GM21447 (cell line): ENCODE results near the gene DSCAM.

Experiments
- ATAC-seq: cut with Tn5 transposase; IDR thresholded peaks from one replicate; pipeline ENCODE4 v1.9.1; 2021; ENCODE audit not compliant: unreplicated experiment

Gene DSCAM

GRCh38 chr21:40021558-40022351 is 825.2 kb downstream of the DSCAM start:
- ATAC-seq = no peak

- no peak for ATAC-seq
Observed at GRCh38 chr21:40020651-40021050, 826.3 kb downstream of the DSCAM start.

GRCh38 chr21:40018871-40019475 is 828.0 kb downstream of the DSCAM start:
- ATAC-seq = no peak

- ATAC-seq = no peak
Observed at GRCh38 chr21:40016667-40017066, 830.3 kb downstream of the DSCAM start.

- no peak for ATAC-seq
Observed at GRCh38 chr21:40016234-40016633, 830.7 kb downstream of the DSCAM start.

DNA sequence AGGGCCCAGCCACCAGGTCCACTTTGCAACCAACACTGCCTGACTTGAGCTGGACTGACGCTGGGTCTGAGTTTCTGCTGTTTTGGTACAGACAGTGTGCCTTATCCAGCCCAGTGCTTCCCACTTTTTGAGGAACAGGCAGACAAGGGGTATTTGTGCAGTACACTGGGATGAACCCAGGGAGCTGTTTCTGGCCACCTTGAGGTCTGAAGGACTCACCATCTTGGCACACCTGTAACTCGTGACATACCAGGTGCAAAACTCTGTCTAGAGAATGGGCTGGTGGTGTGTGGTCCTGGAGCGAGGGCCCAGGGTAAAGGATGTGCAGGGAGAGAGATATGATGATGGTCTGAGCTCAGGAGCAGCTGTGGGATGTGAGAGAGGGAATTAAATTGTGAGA is 831.1 kb downstream of the DSCAM start:
- no peak for ATAC-seq

- no peak for ATAC-seq
Observed at GRCh38 chr21:40014394-40014793, 832.6 kb downstream of the DSCAM start.

DNA sequence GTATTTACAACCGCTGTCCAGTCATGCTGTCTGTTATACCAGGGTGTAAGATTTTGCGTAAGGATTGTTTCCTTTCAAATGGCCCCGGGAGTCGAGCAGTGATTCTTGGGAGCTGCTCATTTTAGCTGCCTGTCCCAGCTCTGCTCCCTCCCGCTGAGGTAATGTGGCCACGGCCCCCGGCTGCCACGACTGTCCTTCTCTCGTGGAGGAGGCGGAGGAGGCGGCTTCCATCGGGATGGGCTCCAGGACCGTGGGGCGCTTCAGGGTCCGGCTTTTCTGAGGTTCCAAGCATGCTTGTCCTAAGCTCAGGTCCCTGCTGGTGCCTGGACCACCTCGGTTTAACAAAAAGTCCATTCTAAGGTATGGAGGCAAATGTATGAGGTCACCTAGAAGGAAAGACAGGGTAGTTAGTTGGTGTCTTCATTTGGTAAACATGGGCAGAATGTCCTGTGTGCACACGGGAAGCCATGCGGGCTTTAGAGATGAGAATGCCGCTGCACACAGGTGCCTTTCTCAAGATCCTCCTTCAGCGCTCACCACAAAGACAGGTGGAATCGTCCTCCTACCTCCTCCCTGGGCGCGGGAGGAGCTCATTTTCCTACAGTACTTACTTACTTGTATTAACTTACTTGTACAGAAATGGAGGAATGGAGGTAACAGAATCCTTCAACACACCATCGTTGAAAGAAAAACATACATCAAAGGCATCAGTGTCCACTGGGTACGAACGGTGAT is 833.8 kb downstream of the DSCAM start:
- ATAC-seq = no peak

GRCh38 chr21:40011371-40011770 is 835.6 kb downstream of the DSCAM start:
- no peak for ATAC-seq

GRCh38 chr21:40002978-40003377 is 844.0 kb downstream of the DSCAM start:
- ATAC-seq = no peak

- ATAC-seq = no peak
Observed at GRCh38 chr21:39984286-39984991, 862.5 kb downstream of the DSCAM start.

DNA sequence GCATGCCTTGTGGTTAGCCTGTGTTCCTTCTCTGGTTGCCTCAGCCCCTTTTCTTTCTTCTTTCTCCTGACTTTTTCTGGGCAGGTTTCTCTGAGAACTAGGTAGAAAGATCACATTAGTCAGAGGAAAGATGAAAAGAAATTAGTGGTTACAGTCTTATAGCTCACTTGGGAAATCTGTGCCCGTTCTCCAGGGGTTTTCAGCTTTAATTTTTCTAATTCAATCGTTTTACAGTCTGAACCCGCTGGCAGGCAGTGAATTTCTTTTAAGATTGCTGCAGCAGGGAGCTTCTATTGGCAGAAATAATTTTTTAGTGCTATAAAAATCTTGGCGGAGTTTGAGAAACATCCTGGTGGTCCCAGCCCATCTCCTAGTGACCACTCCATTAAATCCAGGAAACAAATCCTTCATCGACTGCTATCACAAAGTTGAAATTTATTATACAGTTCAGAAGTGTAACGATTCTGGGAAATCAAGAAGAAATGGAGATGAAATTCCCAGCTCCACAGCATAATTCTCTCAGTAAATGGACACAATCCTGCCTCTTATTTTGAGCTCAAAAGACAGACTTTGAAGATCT is 866.6 kb downstream of the DSCAM start:
- no peak for ATAC-seq

DNA sequence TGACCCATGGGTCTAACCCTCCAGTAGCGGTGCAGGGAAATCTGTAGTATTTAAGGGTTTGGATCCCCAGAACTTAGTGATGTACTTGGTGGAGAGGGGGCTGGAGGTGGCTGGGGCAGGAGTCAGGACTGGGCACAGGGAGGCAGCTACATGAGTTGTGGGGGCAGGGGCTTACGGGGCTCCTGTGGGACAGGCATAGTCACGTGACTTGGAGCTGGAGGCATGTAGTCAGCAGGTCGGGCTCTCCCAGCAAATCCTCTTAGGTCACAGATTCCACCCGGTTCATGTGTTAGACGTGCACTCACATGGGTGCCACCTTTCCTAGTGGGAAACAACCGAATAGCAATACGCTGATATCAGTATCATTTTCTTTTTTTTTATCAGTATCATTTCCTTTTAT is 867.6 kb downstream of the DSCAM start:
- ATAC-seq = no peak

- ATAC-seq = no peak
Observed at GRCh38 chr21:39976800-39977199, 870.2 kb downstream of the DSCAM start.

DNA sequence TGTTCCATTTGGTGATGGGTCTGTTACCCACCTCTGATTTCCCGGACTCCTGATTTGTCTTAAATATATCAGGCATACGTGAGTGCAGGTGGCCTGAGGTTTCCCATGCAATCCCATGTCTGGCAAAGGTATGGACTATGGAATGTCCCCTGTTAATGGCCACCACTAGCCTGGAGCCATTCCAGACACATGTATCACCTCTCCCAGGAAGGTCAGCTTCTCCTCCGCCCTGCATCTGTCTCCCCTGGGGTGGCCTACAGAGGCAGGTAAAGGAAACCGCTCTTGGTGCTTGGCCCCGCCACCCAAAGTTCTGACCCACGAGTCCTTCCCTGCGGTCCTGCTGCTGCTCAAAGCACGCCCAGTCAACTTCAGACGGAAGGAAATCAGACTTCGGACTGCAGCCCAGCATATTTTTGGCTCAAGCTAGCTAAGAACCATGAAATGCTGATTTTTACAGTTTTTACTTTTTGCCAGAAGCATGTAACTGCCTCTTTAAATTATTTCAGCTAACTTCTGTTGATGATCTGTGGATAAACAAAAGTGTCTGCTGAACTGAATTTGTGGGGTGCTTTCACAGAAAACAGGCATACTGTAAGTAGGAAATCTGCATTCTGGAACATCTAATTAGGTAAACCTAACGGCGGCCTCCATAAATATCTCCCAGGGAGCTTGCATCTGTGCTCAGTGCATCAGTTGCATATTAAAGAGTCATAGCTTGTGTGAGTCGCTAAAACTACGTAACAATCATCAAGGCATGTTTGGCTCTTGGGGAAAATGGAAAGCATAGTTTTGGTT is 873.8 kb downstream of the DSCAM start:
- ATAC-seq = no peak

DNA sequence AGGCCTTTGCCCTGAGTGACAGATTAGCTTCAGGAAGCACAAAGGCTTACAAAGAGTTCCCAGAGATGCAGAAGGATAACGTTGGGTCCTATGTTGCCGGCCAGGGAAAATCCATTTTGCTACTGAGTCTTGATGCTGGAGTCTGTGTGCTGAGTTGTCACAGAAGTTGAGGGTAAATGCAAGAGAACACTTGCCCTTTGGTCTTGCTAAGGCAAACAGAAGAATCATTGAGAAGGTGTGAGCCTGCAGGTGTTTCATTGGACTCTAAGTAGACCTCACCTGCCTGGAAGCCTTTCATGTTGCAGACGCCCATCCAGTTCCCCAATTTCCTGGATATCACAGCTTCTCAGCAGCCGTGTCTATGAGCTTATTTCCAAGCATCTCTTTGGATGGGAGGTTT is 874.5 kb downstream of the DSCAM start:
- ATAC-seq = no peak

- ATAC-seq = no peak
Observed at GRCh38 chr21:39971956-39972355, 875.0 kb downstream of the DSCAM start.

DNA sequence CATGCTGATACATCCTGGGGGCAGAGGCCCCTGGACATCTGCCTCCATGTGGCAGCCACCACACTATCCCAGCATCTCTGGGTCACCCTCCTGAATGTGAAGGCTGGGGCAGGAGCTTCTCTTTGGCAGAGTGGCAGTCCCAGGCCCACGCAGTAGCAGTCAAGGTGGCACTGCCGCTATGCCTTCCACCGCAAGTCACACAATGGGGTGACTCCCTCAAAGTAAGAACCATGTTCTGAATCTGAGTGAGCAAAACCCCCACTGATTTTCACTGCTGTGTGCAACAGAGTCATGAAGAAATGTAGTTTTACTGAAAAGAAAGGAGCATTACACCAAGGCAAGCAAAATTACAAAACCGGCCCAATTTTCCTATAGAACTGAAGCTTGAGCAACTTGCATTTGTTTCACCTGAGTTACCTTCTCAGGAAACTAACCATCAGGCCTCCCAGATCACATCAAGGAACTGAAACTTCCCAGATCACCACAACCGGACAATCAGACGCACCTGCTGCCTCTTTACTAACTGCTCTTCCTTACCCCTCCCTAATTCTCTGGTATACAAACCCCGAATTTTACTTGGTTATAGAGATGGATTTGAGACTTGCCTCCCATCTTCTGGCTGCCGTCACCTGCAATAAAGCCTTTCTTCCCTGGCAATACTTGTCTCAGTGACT is 877.1 kb downstream of the DSCAM start:
- ATAC-seq = no peak

- ATAC-seq = no peak
Observed at GRCh38 chr21:39968010-39968409, 878.9 kb downstream of the DSCAM start.

- ATAC-seq = no peak
Observed at GRCh38 chr21:39966786-39967185, 880.2 kb downstream of the DSCAM start.
